Left colon (tissue), 2 donors: ENCODE data around the gene ADARB2. TPM values are rescaled to one million over a fixed set of nuclear protein-coding genes. Genes with fewer than 3 reads are reported as not detected.

Source experiments
- ATAC-seq: fragments of 200-7000 bp; cut with Tn5 transposase; one replicate; pipeline ENCODE4 v1.9.1; 2020; ENCODE audit warnings: mild to moderate bottlenecking, moderate library complexity
- DNase-seq, 2 donors: peaks; one replicate each; pipeline ENCODE4 v3.0.0-alpha.2; 2020
- intact Hi-C, 2 donors: fragments of 100-400 bp; cut with DNase I in 1 of 2; cut with micrococcal nuclease in 1 of 2; formaldehyde crosslinking; loops; one replicate each; pipeline versions ENCODE4 v1.11.2 to v1.14.0; 2022; cut with DNase I, micrococcal nuclease
- total RNA-seq, 2 donors: library from RNA; stranded (reverse); fragmentation: NEBNext Ultra II Directional; extraction: Animal tissue kit (Norgen Biotek cat#: 25700); gene quantifications; one replicate each; pipeline ENCODE4 v1.2.1, GENCODE V29; 2021
- donor health status: DM: no; HTN: no; CAD: no.
- donor health status: DM: yes; HTN: yes; CAD: no.

ADARB2 gene
- total RNA-seq, 2 donors from 2014 or later: 0.21 to 0.73 TPM

- intact Hi-C loops: no loop called here
- ATAC-seq (no peak), DNase-seq (no peak)
These were observed 579.8 kb downstream of the ADARB2 start for GRCh38 chr10:1157615-1157933.

DNA sequence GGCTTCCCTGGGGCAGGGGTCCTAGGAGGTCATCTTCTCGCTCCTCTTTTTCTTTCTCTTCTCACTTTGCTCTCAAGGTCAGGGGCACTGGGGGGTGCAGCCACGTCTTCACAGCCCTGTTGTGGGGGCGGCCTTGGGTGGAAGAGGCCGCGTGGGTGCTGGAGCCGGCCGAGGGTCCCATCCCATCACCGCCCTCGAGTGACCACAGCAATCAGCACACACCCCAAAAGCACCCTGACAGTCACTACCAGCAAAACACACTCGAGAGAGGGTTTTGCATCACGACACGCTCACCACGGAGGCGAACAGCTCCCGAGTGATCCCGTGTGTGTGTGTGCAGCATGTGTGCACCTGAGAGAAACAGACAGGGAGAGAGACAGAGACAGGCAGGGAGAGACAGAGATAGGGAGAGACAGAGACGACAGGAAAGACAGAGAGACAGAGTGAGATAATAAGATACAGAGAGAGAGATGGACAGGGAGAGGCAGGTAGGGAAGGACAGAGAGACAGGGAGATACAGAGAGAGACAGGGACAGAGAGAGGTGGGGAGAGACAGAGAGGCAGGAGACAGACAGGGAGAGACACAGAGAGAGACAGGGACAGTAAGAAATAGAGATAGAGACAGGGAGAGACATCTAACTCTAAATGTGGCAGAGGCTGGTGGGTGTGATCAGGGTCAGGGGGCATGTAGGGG, 580.3 kb downstream of the ADARB2 start:
- ATAC-seq (no peak), DNase-seq (no peak)
- intact Hi-C loops: no loop called here

GRCh38 chr10:1156616-1156886, 580.8 kb downstream of the ADARB2 start:
- intact Hi-C loops: no loop called here
- ATAC-seq: no peak
- DNase-seq: no peak

GRCh38 chr10:1155791-1156615, 581.3 kb downstream of the ADARB2 start:
- intact Hi-C loops: no loop called here
- no peak for ATAC-seq
- DNase-seq: no peak

DNA sequence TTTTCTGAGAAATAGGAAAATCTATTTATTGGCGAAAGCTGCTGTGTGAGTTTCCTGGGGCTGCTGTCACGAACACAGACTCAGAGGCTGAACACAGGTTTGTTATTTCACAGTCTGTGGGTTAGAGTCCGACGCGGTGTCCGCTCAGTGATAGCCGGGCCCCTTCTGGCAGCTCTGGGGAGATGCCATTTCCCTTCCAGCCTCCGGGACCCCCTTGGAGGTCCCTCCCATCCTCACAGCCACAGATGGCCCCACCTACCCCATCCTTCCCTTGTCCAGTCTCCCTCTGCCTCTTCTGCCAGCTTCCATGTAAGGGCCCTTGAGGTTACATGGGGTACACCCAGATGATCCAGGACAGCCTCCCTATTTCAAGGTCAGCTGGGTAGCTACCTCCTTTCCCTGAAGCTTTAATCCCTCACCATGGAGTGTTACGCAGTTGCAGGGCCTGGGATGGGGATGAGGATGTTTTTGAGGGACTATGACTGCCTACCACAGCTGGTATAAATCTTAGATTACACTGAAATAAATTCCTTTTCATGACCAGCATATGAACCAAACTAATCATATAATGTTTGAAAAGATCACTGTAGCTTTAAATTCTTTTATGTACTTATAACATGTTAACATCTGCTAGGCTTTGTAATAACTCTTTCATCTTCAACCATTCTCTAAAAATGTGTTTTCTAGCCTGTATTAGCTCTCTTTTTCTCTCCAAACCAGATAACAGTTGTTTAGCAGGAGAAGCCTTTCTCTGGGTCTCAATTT, 582.6 kb downstream of the ADARB2 start:
- no peak for DNase-seq
- ATAC-seq: no peak
- intact Hi-C loops: no loop called here

DNA sequence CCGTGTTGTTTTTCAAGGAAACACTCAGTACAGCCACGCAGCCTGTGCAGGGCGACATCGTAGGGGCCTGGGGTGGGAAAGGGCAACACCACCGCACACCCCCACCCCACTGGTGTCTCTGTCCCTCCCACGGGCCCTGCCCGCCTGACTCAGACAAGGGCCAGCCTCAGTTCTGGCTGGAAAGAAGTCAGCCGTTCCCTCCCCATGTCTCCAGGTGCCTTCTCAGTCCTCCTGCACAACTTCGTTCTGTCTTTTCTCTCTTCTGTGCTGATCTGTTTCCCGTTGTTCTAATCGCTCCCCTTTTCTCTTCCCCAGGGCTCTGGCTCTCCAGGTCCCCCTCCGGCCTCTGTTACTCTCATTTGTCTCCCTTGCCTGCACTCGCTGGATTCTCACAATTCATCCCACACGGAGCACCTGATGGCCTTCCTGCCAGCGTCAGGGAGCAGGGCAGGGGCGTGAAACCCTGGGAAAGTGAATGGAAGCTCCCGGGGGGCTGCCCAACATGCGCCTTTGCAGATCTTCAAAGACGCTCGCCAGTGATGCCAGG, 583.4 kb downstream of the ADARB2 start:
- DNase-seq: no peak
- intact Hi-C loops: no loop called here
- ATAC-seq: no peak

DNA sequence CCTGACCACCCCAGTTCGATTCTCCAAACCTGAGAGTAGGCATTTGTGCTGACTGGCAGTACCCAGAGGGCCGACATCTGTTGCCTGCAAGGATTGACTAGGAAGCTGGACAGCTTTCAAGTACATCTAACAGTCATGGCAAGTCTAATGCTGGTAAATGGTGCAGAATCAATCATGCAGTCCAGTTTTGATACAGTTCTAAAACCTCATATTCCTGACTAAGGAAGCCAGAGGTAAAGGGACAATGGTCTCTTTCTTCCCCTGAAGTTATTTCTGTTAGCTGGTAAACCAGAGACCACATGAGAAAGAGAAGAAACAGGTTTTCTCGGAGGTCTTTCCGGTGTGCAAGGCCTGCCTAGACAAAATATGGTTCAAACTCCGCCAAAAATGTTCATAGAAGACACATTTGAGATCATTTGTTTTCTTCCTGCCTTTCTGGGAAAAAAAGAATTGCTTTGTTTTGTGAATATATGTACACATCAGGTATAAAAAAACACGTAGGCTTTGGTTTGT, 584.0 kb downstream of the ADARB2 start:
- DNase-seq: no peak
- intact Hi-C loops: no loop called here
- no peak for ATAC-seq

DNA sequence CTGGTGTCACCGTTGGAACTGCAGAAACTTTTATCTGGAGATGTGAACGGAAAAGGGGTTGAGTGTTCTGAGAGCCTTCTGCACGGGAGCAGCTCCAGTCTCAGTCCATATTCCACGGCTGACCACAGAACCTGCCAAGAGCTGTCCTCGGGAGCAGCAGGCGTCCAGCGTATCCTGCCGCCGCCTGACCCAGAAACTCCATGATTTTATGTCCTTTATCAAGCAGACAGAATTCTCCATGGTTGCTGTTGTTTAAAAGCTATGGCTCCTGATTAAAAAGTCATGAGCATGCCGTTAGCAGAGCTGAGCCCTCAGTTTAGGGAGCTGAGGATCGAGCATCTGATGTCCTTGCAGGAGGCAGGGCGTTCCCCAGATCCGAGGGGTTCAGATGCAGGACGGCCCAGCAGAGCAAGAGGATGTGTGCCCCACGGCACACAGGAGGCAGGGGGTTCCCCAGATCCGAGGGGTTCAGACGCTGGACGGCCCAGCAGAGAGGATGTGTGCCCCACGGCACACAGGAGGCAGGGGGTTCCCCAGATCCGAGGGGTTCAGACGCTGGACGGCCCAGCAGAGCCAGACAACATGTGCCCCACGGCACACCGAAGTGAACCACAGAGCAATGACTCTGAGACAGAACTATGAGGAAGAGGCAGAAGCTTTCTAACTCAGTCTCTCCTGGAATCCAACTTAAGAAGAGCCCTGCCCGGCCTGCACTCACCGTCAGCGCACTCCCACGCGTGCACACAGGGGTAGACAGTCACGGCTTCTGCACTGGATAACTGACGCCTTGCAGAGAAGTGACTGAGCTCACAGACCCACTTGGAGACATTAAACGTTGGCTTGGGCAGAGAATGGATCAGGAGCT, 584.7 kb downstream of the ADARB2 start:
- intact Hi-C loops: no loop called here
- no peak for DNase-seq
- no peak for ATAC-seq

GRCh38 chr10:1151076-1152033, 586.0 kb downstream of the ADARB2 start:
- DNase-seq (no peak), ATAC-seq (no peak)
- intact Hi-C loops: no loop called here

DNA sequence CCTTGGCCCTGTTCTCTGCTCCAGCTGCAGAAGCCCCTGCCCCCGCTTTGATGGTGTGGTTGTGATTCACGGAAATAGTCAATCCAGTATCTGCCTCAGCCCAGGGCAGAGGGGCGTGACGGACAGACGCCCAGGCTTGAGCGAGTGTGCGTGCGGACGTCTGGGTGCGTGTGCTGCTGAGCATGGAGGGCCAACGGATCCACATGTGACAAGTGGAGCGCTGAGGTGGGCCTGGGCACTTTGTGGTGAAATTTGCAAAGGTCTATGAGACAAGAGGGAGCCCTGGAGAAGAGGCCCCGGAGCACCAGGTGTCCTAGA, 586.7 kb downstream of the ADARB2 start:
- DNase-seq (no peak), ATAC-seq (no peak)
- intact Hi-C loops: no loop called here

DNA sequence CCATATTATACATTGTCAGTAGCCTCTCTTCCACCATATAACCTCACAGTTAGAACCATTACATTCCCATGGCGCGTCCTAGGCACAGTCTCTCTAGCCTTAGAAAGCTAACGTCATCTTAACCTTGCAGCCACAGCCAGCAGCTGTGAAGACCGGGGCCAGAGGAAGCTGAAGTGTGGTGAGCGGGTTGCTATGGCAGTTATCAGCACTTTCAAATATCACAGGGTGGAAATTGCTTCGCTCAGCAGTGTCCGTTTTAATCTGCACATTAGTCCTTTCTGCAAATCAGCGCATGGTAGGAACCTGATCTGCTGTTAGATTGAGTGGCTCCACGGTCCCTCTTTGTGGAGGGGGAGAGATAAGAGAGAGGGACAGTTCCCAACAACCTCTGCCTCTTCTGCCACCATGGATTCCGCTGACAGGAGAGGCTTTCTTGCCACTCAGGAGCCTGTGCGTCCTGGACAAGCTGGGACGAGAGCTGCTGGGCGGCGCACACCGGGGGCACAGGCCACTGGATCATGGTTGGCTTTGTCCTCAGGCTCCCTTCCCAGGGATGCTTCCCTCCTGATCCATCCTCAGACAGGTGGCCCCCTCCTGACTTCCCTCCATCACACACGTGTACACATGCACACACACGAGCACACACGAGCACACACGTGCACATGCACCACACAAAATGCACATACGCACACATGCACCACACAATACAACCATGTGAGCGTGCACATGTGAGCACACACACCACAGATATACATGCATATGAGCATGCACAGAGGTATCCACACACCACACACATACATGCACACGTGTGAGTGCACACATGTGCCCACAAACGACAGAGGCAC, 587.3 kb downstream of the ADARB2 start:
- ATAC-seq: peak; percentile 88
- peak in 1 of 2 donors; percentile 31 for DNase-seq
- intact Hi-C loops: no loop called here

DNA sequence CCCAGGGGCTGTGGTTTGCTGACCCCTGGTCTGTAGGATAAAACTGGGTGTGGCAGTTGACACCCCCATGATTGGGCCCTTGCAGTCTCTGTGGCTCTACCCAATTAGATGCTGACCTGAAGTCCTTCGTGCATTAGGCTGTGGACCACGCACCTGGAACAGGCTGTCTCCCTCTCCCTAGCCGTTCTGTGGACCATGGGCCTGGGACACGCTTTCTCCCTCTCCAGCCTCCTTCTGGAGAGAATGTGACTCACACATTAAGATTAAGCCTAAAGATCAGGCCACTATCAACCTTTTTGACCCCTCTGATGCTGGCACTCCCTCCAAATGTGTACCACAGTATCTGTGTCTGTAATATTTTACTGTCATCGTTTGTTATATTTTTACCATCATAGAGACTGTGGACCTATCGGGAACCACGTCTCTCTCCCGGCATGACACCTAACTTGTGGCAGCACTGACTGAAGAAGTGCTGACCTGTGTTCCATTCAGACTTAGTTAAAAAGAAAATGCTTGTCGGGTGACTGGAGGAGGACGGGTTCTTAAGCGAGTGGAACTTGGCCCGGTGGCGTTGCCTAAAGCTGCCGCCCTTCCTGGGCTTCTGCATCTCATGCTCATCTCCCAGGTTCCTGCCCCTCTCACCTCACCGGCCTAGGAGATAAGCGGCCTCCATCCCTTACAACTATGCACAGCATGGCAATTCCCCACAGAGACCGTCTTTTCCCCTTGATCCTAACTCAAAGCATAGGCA, 588.3 kb downstream of the ADARB2 start:
- intact Hi-C loops: no loop called here
- ATAC-seq: no peak
- no peak for DNase-seq

DNA sequence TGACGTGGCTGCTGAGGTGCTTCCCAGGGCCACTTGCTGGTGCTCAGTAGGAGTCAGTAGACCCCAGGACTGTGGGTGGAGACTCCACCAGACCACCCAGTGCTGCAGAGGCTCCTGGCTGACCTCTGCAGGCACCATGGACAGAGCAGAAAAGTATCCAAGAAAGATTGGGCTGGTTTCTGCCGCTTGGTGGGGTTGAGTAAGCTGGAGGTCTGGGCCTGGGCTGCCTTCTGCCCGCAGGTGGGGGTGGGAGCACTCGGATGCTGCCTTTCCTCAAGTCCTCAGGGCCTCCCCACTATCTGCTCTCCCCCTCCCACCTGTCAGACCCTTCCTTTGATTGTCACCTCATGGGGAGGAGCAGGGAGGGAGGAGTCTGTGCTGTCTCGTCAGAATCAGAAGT, 589.5 kb downstream of the ADARB2 start:
- ATAC-seq: no peak

GRCh38 chr10:1142596-1142995, 594.7 kb downstream of the ADARB2 start:
- DNase-seq (no peak), ATAC-seq (no peak)
- intact Hi-C loops: no loop called here

More for the DNA sequence above, 589.5 kb downstream of the ADARB2 start:
- no peak for DNase-seq
- intact Hi-C loops: no loop called here

DNA sequence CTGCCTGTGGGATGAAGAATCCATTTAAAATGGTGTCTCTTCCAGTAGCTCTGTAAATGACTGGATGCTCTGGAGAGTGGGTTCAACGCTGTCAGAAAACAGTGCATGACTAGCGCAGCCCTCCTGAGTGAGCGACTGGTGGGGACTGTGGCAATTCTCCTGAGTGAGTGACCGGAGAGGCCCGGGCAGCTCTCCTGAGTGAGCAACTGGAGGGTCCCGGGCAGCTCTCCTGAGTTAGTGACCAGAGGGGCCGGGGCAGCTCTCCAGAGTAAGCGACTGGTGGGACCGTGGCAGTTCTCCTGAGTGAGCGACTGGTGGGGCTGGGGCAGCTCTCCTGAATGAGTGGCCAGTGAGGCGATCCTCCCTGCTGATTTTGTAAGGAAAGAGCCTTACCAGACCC, 595.6 kb downstream of the ADARB2 start:
- intact Hi-C loops: no loop called here
- DNase-seq: no peak
- ATAC-seq: no peak

DNA sequence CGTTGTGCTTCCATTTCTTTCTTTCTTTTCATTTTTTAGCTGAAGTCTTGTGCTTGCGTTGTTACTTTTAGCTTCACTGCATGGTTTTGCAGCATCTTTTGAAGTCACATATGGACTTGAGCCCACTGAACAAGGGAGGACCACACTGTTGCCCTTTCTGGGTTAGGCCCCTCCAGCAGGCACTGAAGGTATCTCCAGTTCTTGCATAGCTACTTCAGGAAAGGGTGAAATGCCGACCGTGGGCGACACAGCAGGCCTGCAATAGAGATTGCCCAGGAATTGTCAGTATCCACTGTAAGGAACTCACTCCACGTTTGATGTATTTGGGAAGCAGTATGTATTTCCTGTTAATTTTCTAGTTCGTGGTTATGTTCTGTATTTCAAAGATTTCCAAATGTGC, 596.1 kb downstream of the ADARB2 start:
- no peak for ATAC-seq
- intact Hi-C loops: no loop called here
- no peak for DNase-seq
